GM18858 (cell line): Measurements from ENCODE around the gene CBX8.
A peak's percentile ranks its signal among the peaks of the same experiment; 100 is the strongest.

Source experiments
- ATAC-seq: cut with Tn5 transposase; IDR thresholded peaks from one replicate; pipeline ENCODE4 v1.9.1; 2021; ENCODE audit not compliant: unreplicated experiment

Gene CBX8

GRCh38 chr17:79796763-79797491 lies at the start of gene CBX8:
Gene CBX8 (minus strand): TSS chr17:79797077. CDS start chr17:79796998, 79 bp downstream.
- ATAC-seq, result peak; percentile 72

- no peak for ATAC-seq
Measured at GRCh38 chr17:79845601-79845949, 48.7 kb upstream of the CBX8 start.

GRCh38 chr17:79844869-79845600 lies 48.2 kb upstream of the CBX8 start:
- no peak for ATAC-seq

- ATAC-seq, result no peak
Measured at GRCh38 chr17:79843816-79844800, 47.2 kb upstream of the CBX8 start.

GRCh38 chr17:79843474-79843815 lies 46.6 kb upstream of the CBX8 start:
- ATAC-seq, result no peak

- no peak for ATAC-seq
Measured at GRCh38 chr17:79842656-79843473, 46.0 kb upstream of the CBX8 start.

GRCh38 chr17:79842136-79842655 lies 45.3 kb upstream of the CBX8 start:
- ATAC-seq, result no peak

- ATAC-seq, result no peak
Measured at GRCh38 chr17:79841369-79842135, 44.7 kb upstream of the CBX8 start.

- no peak for ATAC-seq
Measured at GRCh38 chr17:79840989-79841286, 44.1 kb upstream of the CBX8 start.

- ATAC-seq, result no peak
Measured at GRCh38 chr17:79840269-79840988, 43.6 kb upstream of the CBX8 start.

GRCh38 chr17:79839356-79840268 lies 42.7 kb upstream of the CBX8 start, which contains the start of gene CBX4:
Gene CBX4 (minus strand): TSS chr17:79839440. CDS start chr17:79839251, 189 bp downstream.
- ATAC-seq, result peak; percentile 50

GRCh38 chr17:79838522-79839274 lies 41.8 kb upstream of the CBX8 start:
- ATAC-seq, result peak; percentile 21

GRCh38 chr17:79837888-79838521 lies 41.1 kb upstream of the CBX8 start:
- ATAC-seq, result no peak

GRCh38 chr17:79836972-79837887 lies 40.4 kb upstream of the CBX8 start:
- ATAC-seq, result no peak

GRCh38 chr17:79836510-79836971 lies 39.7 kb upstream of the CBX8 start:
- no peak for ATAC-seq
